H1 (cell line): ENCODE measurements around the gene PCDHA12. TPM values are rescaled to one million over a fixed set of nuclear protein-coding genes. Genes with fewer than 3 reads are reported as not detected.

ENCODE experiments used
- CTCF ChIA-PET: fragments of 300-600 bp; sonication (Branson Sonifier 250); formaldehyde crosslinking; loops from one replicate; lab custom pipeline; 2021; ENCODE audit not compliant: partially characterized antibody; lab: Charles Lee
- POLR2A ChIA-PET: fragments of 300-600 bp; sonication (Branson Sonifier 250); formaldehyde crosslinking; loops from one replicate; lab custom pipeline; 2021; ENCODE audit warnings: inconsistent platforms; ENCODE audit not compliant: partially characterized antibody; lab: Charles Lee
- DNase-seq, 2 experiments: peaks; one replicate each; pipeline versions ENCODE4 v3.0.0 to v3.0.0-alpha.2; 2010 to 2022; ENCODE audit warnings: low spot score in 2 of 2, low read depth in 1 of 2, mixed read lengths in 1 of 2
- FAIRE-seq: peaks from 2 replicates; lab custom pipeline; 2011; peaks lifted over from hg19 to GRCh38; lab: Jason Lieb, UNC
- H2AFZ ChIP-seq: 2 replicates; pipeline ENCODE4 v1.8.1; 2012; ENCODE audit warnings: low read length, inconsistent platforms
- H2AK5ac ChIP-seq: 2 replicates; pipeline ENCODE4 v1.6.1; 2013; ENCODE audit warnings: low read depth, low read length
- H2BK120ac ChIP-seq: replicated peaks from 2 replicates; pipeline ENCODE3; 2013; ENCODE audit warnings: low read depth, low read length, inconsistent platforms
- H2BK12ac ChIP-seq: 2 replicates; pipeline ENCODE4 v1.6.1; 2013; ENCODE audit warnings: low read depth, low read length
- H2BK15ac ChIP-seq: 2 replicates; pipeline ENCODE4 v1.6.1; 2013; ENCODE audit warnings: low read length
- H2BK20ac ChIP-seq: 2 replicates; pipeline ENCODE4 v1.6.1; 2013; ENCODE audit warnings: low read length
- H2BK5ac ChIP-seq: 2 replicates; pipeline ENCODE4 v1.6.1; 2013; ENCODE audit warnings: low read depth, low read length
- H3K14ac ChIP-seq: 2 replicates; pipeline ENCODE4 v1.6.1; 2013; ENCODE audit warnings: inconsistent platforms; ENCODE audit not compliant: insufficient read length
- H3K18ac ChIP-seq: 2 replicates; pipeline ENCODE4 v1.6.1; 2013; ENCODE audit warnings: low read length; ENCODE audit errors: extremely low read depth
- H3K23ac ChIP-seq: 2 replicates; pipeline ENCODE4 v1.6.1; 2013; ENCODE audit warnings: inconsistent platforms; ENCODE audit not compliant: insufficient read length
- H3K23me2 ChIP-seq: 2 replicates; pipeline ENCODE4 v1.6.1; 2013; ENCODE audit warnings: low read depth, low read length
- H3K27ac ChIP-seq: 2 replicates; pipeline ENCODE4 v1.6.1; 2011; ENCODE audit warnings: low read depth, low read length, inconsistent platforms
- H3K27me3 ChIP-seq, 4 experiments: replicated peaks in 1 of 4; 1 replicate in 1 of 4; 2 replicates in 3 of 4; pipeline versions ENCODE4 v1.6.1 to v1.8.1; 2011 to 2013; ENCODE audit warnings: low read length in 3 of 4, mild to moderate bottlenecking in 3 of 4, inconsistent platforms in 2 of 4, mixed read lengths in 2 of 4, moderate library complexity in 1 of 4; ENCODE audit not compliant: control insufficient read depth in 3 of 4, insufficient read depth in 3 of 4; ENCODE audit errors: extremely low read depth in 1 of 4
- H3K36me3 ChIP-seq, 4 experiments: 2 replicates each; pipeline versions ENCODE4 v1.6.1 to v1.8.1; 2011 to 2013; ENCODE audit warnings: mild to moderate bottlenecking in 4 of 4, low read length in 3 of 4, moderate library complexity in 2 of 4, control low read depth in 1 of 4, inconsistent platforms in 1 of 4; ENCODE audit not compliant: insufficient read depth in 4 of 4, control insufficient read depth in 2 of 4
- H3K4ac ChIP-seq: replicated peaks from 2 replicates; pipeline ENCODE3; 2013; ENCODE audit warnings: low read length, low read depth, mixed read lengths, inconsistent platforms; ENCODE audit not compliant: insufficient read length
- H3K4me1 ChIP-seq, 4 experiments: replicated peaks in 1 of 4; 1 replicate in 1 of 4; 2 replicates in 3 of 4; pipeline versions ENCODE4 v1.6.1 to v1.8.1; 2011 to 2013; ENCODE audit warnings: low read length in 3 of 4, inconsistent platforms in 2 of 4, mixed read lengths in 1 of 4; ENCODE audit not compliant: insufficient read depth in 4 of 4, control insufficient read depth in 3 of 4
- H3K4me2 ChIP-seq, 2 experiments: 2 replicates each; pipeline versions ENCODE4 v1.6.1 to v1.8.1; 2011 to 2013; ENCODE audit warnings: low read depth in 2 of 2, low read length in 2 of 2, control low read depth in 1 of 2, inconsistent platforms in 1 of 2, mild to moderate bottlenecking in 1 of 2; ENCODE audit not compliant: insufficient read depth in 1 of 2
- H3K4me3 ChIP-seq, 4 experiments: fragments of 200-600, 300-600 bp in 1 of 4; sonication (generic), shearing (Covaris generic), sonication (Bioruptor Twin) in 1 of 4; 2 replicates each; pipeline versions ENCODE4 v1.5.1 to v1.8.1; 2011 to 2016; ENCODE audit warnings: low read length in 4 of 4, low read depth in 3 of 4, control low read depth in 2 of 4, inconsistent platforms in 2 of 4, mild to moderate bottlenecking in 2 of 4, mixed read lengths in 1 of 4, moderate library complexity in 1 of 4; ENCODE audit not compliant: insufficient read depth in 2 of 4; ENCODE audit errors: extremely low read depth in 1 of 4
- H3K56ac ChIP-seq: replicated peaks from 2 replicates; pipeline ENCODE3; 2013; ENCODE audit warnings: low read depth, mild to moderate bottlenecking, mixed read lengths, low read length, inconsistent platforms; ENCODE audit not compliant: insufficient read length
- H3K79me1 ChIP-seq: 2 replicates; pipeline ENCODE4 v1.6.1; 2013; ENCODE audit warnings: low read depth, low read length, control low read depth
- H3K79me2 ChIP-seq, 2 experiments: 2 replicates each; pipeline versions ENCODE4 v1.6.1 to v1.8.1; 2012 to 2013; ENCODE audit warnings: low read length in 2 of 2, mild to moderate bottlenecking in 2 of 2, inconsistent platforms in 1 of 2; ENCODE audit not compliant: insufficient read depth in 2 of 2, control insufficient read depth in 1 of 2
- H3K9ac ChIP-seq, 4 experiments: replicated peaks in 1 of 4; 1 replicate in 1 of 4; 2 replicates in 3 of 4; pipeline versions ENCODE4 v1.6.1 to v1.8.1; 2011 to 2013; ENCODE audit warnings: low read depth in 3 of 4, low read length in 3 of 4, control low read depth in 2 of 4, mild to moderate bottlenecking in 2 of 4, moderate library complexity in 2 of 4, inconsistent platforms in 1 of 4; ENCODE audit errors: extremely low read depth in 1 of 4
- H3K9me3 ChIP-seq, 2 experiments: 2 replicates each; pipeline versions ENCODE4 v1.6.1 to v1.8.1; 2012 to 2013; ENCODE audit warnings: mild to moderate bottlenecking in 2 of 2, moderate library complexity in 2 of 2, control low read depth in 1 of 2, inconsistent platforms in 1 of 2, low read depth in 1 of 2, low read length in 1 of 2, mixed read lengths in 1 of 2; ENCODE audit not compliant: insufficient read depth in 2 of 2
- H4K20me1 ChIP-seq, 2 experiments: replicated peaks in 1 of 2; 2 replicates each; pipeline versions ENCODE3 to v1.8.1; 2011 to 2013; ENCODE audit warnings: inconsistent platforms in 2 of 2, low read length in 2 of 2, mild to moderate bottlenecking in 1 of 2; ENCODE audit not compliant: insufficient read depth in 2 of 2, control insufficient read depth in 1 of 2
- H4K5ac ChIP-seq: 2 replicates; pipeline ENCODE4 v1.6.1; 2013; ENCODE audit warnings: low read length, low read depth, mixed read lengths, inconsistent platforms; ENCODE audit not compliant: insufficient read length
- H4K8ac ChIP-seq: 2 replicates; pipeline ENCODE4 v1.8.0; 2013; ENCODE audit warnings: mild to moderate bottlenecking, moderate library complexity, low read length, inconsistent platforms; ENCODE audit not compliant: insufficient read depth; ENCODE audit errors: extremely low read depth
- H4K91ac ChIP-seq: replicated peaks from 2 replicates; pipeline ENCODE3; 2013; ENCODE audit warnings: low read length, mixed read lengths, inconsistent platforms; ENCODE audit not compliant: insufficient read length
- HDAC2 ChIP-seq, 2 experiments: fragments of 300-600 bp in 1 of 2; sonication (generic) in 1 of 2; IDR thresholded peaks; 2 replicates each; pipeline ENCODE4 v1.6.1; 2011 to 2012; ENCODE audit warnings: low read depth in 2 of 2, low read length in 2 of 2, mild to moderate bottlenecking in 2 of 2, moderate library complexity in 2 of 2, borderline replicate concordance in 1 of 2, inconsistent platforms in 1 of 2
- KDM4A ChIP-seq: IDR thresholded peaks from one replicate; pipeline ENCODE4 v1.7.1; 2012; ENCODE audit warnings: low read depth, mild to moderate bottlenecking, moderate library complexity, low read length, inconsistent platforms; ENCODE audit not compliant: severe bottlenecking
- MAFK ChIP-seq: IDR thresholded peaks from 2 replicates; pipeline ENCODE4 v1.6.1; 2012; ENCODE audit warnings: low read depth, mild to moderate bottlenecking, improper control_type of control experiment, low read length
- NANOG ChIP-seq: IDR thresholded peaks from 2 replicates; pipeline ENCODE4 v1.6.1; 2011; ENCODE audit warnings: low read length, low read depth, mild to moderate bottlenecking, inconsistent platforms; ENCODE audit not compliant: insufficient read depth, poor library complexity, severe bottlenecking
- SUZ12 ChIP-seq: fragments of 200-600 bp; sonication (generic); IDR thresholded peaks from 2 replicates; pipeline ENCODE4 v1.6.1; 2012; ENCODE audit warnings: mild to moderate bottlenecking, inconsistent platforms, low read length, moderate library complexity, mixed read lengths
- WGBS, 2 experiments: shearing (Covaris generic) in 1 of 2; methylation state at CpG; one replicate each; pipeline versions ENCODE4 v1.1.6 to v1.1.7; 2013 to 2015; ENCODE audit warnings: low lambda C conversion rate in 2 of 2, mixed read lengths in 2 of 2, inconsistent platforms in 1 of 2, low coverage in 1 of 2, missing lambda C conversion rate in 1 of 2; ENCODE audit not compliant: insufficient replicate concordance in 2 of 2, insufficient coverage in 1 of 2, insufficient read length in 1 of 2; ENCODE audit errors: extremely low coverage in 1 of 2, missing lambda C conversion rate in 1 of 2; 5-methylcytosine and 5-hydroxymethylcytosine counted together
- polyA plus RNA-seq, 7 experiments: library from polyadenylated mRNA; depleted of rRNA in 3 of 7; stranded (reverse) in 5 of 7; unstranded in 2 of 7; fragments of >200 nt in 5 of 7; fragments of 200-250 nt in 2 of 7; gene quantifications; 1 replicate in 5 of 7; 2 replicates in 1 of 7; 4 replicates in 1 of 7; pipeline versions ENCODE4 v1.2.1 to v1.2.3, GENCODE V29; 2011 to 2013; ENCODE audit warnings: missing spikeins in 2 of 7, mixed read lengths in 2 of 7
- total RNA-seq: library from RNA; stranded (reverse); fragmentation: NEBNext Ultra II Directional; extraction: Animal tissue kit (Norgen Biotek cat#: 25700); gene quantifications from 2 replicates; pipeline ENCODE4 v1.2.1, GENCODE V29; 2021
- TF ChIP-seq, protein P1 (sequence below): IDR thresholded peaks from 2 replicates; pipeline ENCODE4 v1.6.1; 2012; ENCODE audit warnings: low read length, inconsistent platforms
- TF ChIP-seq, protein P2 (sequence below): IDR thresholded peaks from 2 replicates; pipeline ENCODE4 v1.6.1; 2012; ENCODE audit warnings: inconsistent platforms
- TF ChIP-seq, protein P3 (sequence below), 3 experiments: IDR thresholded peaks; 1 replicate in 2 of 3; 2 replicates in 1 of 3; pipeline versions ENCODE4 v1.5.1 to v1.6.1; 2011; ENCODE audit warnings: low read length in 3 of 3, mild to moderate bottlenecking in 3 of 3, inconsistent platforms in 2 of 3, low read depth in 1 of 3, moderate library complexity in 1 of 3; ENCODE audit not compliant: insufficient read depth in 1 of 3; ENCODE audit errors: control extremely low read depth in 1 of 3

Gene PCDHA12
- total and polyA plus RNA-seq, 2 of the 8 experiments (the other 6 are each of a cell fraction or from before 2014, with no cell fraction given): 4.2 to 9.3 TPM

DNA sequence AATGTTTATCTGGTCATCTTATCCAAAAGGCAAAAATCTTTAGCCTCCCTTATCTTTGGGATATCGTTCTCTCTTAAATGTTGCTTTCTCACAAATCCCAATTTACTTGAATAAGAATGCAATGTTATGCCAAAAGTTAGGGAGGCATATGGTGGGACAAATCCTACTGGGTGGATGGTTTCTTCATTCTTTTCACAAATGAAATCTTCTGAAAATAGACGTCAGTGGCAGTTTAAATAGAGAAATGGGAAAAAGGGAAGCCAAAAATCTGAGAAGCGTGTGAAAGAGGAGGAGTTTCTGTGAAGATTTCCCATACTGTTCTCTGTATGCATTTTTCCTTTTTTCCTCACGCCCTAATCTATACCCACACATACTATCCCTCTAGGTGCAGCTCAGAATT is 48.5 kb downstream of the PCDHA12 start:
- Histone ChIP-seq H2BK5ac (no peak overlapping the region), H4K5ac (no peak overlapping the region), H2AK5ac (no peak overlapping the region), H2AFZ (no peak overlapping the region), H3K4me3 (no peak overlapping the region), H4K20me1 (peaks cover 9 to 12% of the 10 kb centered on the region in 2 experiments), H2BK120ac (no peak overlapping the region), H2BK12ac (no peak overlapping the region), H3K4me1 (peaks cover 0 to 15% (median 10%) of the 10 kb centered on the region in 4 experiments; a peak in 6 of 7 replicates), H3K23me2 (peaks cover 20% of the 10 kb centered on the region), H3K18ac (no peak overlapping the region), H3K9ac (no peak overlapping the region), H3K27me3 (peaks cover 0 to 19% (median 15%) of the 10 kb centered on the region in 4 experiments; a peak in 6 of 7 replicates), H3K4me2 (no peak overlapping the region), H2BK20ac (no peak overlapping the region), H3K4ac (no peak overlapping the region), H2BK15ac (no peak overlapping the region), H3K79me1 (no peaks in the 10 kb centered on the region; the same call in 1 of the 2 replicates), H3K36me3 (no peaks in the 10 kb centered on the region), H4K91ac (no peak overlapping the region), H3K9me3 (no peaks in the 10 kb centered on the region), H3K23ac (no peak overlapping the region), H3K79me2 (no peaks in the 10 kb centered on the region), H3K27ac (no peak overlapping the region), H4K8ac (no peak overlapping the region), H3K56ac (no peak overlapping the region), H3K14ac (no peak overlapping the region)
- no peak for DNase-seq
- 85% methylated on average over 4 of the region's 4 CpGs; no CpG with 5 or more reads in 1 of the 2 experiments for WGBS, 2 experiments
- FAIRE-seq: no peak
- POLR2A ChIA-PET: no interaction called here
- CTCF ChIA-PET: interaction anchor here (3.2 kb wide), 1 partner anchor 117 kb away, joined by 18 read pairs; no protein-coding TSS in a partner anchor
- TF ChIP-seq KDM4A (no peak), MAFK (no peak), SUZ12 (no peak), HDAC2 (IDR thresholded peaks at IDR 0.05; ENCODE audit: borderline replicate concordance in 1 of 2, low read depth in 2 of 2, low read length in 2 of 2) (no peak), NANOG (no peak)
- TF ChIP-seq, protein P1, sequence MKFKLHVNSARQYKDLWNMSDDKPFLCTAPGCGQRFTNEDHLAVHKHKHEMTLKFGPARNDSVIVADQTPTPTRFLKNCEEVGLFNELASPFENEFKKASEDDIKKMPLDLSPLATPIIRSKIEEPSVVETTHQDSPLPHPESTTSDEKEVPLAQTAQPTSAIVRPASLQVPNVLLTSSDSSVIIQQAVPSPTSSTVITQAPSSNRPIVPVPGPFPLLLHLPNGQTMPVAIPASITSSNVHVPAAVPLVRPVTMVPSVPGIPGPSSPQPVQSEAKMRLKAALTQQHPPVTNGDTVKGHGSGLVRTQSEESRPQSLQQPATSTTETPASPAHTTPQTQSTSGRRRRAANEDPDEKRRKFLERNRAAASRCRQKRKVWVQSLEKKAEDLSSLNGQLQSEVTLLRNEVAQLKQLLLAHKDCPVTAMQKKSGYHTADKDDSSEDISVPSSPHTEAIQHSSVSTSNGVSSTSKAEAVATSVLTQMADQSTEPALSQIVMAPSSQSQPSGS: no peak
- TF ChIP-seq, protein P2, sequence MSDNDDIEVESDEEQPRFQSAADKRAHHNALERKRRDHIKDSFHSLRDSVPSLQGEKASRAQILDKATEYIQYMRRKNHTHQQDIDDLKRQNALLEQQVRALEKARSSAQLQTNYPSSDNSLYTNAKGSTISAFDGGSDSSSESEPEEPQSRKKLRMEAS: no peak
- TF ChIP-seq, protein P3, sequence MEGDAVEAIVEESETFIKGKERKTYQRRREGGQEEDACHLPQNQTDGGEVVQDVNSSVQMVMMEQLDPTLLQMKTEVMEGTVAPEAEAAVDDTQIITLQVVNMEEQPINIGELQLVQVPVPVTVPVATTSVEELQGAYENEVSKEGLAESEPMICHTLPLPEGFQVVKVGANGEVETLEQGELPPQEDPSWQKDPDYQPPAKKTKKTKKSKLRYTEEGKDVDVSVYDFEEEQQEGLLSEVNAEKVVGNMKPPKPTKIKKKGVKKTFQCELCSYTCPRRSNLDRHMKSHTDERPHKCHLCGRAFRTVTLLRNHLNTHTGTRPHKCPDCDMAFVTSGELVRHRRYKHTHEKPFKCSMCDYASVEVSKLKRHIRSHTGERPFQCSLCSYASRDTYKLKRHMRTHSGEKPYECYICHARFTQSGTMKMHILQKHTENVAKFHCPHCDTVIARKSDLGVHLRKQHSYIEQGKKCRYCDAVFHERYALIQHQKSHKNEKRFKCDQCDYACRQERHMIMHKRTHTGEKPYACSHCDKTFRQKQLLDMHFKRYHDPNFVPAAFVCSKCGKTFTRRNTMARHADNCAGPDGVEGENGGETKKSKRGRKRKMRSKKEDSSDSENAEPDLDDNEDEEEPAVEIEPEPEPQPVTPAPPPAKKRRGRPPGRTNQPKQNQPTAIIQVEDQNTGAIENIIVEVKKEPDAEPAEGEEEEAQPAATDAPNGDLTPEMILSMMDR (IDR thresholded peaks at IDR 0.05; ENCODE audit: control extremely low read depth in 1 of 3, insufficient read depth in 1 of 3, low read depth in 1 of 3, low read length in 3 of 3): no peak
